ENCODE data around the gene MAPK12. TPM values are rescaled to one million over a fixed set of nuclear protein-coding genes. Genes with fewer than 3 reads are reported as not detected.

The MAPK12 gene
- total and polyA plus RNA-seq, 2 donors (not counting 1 experiment from before 2014, with no cell fraction given): 16.4 to 30.1 TPM

DNA sequence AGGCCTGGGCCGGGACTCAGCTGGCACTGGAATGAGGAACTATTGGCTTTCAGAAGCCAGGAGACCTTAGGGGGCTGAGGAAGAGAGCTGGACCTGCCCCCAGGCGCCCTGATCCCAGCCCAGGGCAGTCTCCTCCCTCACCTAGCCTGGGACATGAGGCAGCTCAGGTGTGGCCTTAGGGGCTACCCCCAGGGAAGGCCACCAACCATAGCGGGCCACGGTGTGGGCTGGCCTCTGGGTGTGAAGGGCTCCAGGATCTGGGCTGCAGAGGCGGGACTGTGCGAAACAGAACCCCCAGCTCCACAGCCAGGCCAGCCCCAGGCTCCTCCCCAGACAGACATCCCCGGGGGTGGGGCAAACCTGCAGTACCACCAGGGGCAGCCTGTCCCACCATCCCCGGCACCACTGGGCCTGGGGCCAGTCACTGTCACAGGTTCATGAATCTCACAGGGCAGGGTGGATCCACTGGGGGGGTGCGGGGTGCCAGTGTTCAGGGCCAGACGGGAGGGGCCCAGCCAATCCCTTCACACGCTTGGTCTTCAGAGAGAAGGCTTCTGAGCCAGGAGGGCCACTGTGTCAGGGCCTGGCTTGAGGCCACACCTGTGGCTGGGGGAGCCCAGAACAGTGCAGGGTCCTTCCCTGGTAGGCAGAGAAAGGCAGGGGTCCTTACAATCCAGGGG, 42.5 kb upstream of the MAPK12 start:
- Histone ChIP-seq H3K27me3 (ENCODE audit: control insufficient read depth, insufficient read depth, low read length) (no peaks in the 10 kb centered on the region), H3K36me3 (ENCODE audit: control insufficient read depth, insufficient read depth, low read length) (peaks cover 13% of the 10 kb centered on the region), H4K20me1 (ENCODE audit: control insufficient read depth, extremely low read depth, insufficient read depth, low read length) (no peaks in the 10 kb centered on the region), H3K79me2 (ENCODE audit: control insufficient read depth, insufficient read depth, low read length) (peaks cover 74% of the 10 kb centered on the region), H2AFZ (ENCODE audit: low read length) (no peak overlapping the region), H3K4me3 (replicated peaks in 1 of 4; ENCODE audit: control extremely low read depth in 1 of 4, insufficient read depth in 1 of 4, low read depth in 3 of 4, low read length in 4 of 4) (peak overlapping the region in 1 of 4 experiments; percentile 40), H3K9ac (ENCODE audit: insufficient read depth, low read length) (peak overlapping the region; percentile 26), H3K4me2 (ENCODE audit: extremely low read depth, insufficient read depth, low read length) (peak overlapping the region; percentile 69), H3K27ac (ENCODE audit: insufficient read depth, low read length) (no peak overlapping the region), H3K4me1 (ENCODE audit: control insufficient read depth, extremely low read depth, insufficient read depth, low read length) (peaks cover 55% of the 10 kb centered on the region), H3K9me3 (ENCODE audit: control insufficient read depth, insufficient read depth, low read depth, low read length) (no peaks in the 10 kb centered on the region)
- DNase-seq (ENCODE audit: low read depth in 2 of 2): no peak
- TF ChIP-seq EZH2 (IDR thresholded peaks at IDR 0.05; ENCODE audit: low read length, missing control alignments): no peak
- TF ChIP-seq, protein P1, sequence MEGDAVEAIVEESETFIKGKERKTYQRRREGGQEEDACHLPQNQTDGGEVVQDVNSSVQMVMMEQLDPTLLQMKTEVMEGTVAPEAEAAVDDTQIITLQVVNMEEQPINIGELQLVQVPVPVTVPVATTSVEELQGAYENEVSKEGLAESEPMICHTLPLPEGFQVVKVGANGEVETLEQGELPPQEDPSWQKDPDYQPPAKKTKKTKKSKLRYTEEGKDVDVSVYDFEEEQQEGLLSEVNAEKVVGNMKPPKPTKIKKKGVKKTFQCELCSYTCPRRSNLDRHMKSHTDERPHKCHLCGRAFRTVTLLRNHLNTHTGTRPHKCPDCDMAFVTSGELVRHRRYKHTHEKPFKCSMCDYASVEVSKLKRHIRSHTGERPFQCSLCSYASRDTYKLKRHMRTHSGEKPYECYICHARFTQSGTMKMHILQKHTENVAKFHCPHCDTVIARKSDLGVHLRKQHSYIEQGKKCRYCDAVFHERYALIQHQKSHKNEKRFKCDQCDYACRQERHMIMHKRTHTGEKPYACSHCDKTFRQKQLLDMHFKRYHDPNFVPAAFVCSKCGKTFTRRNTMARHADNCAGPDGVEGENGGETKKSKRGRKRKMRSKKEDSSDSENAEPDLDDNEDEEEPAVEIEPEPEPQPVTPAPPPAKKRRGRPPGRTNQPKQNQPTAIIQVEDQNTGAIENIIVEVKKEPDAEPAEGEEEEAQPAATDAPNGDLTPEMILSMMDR (conservative IDR thresholded peaks at IDR 0.05 in 1 of 2, IDR thresholded peaks at IDR 0.05 in 1 of 2; ENCODE audit: low read depth in 1 of 2, low read length in 2 of 2): no peak

DNA sequence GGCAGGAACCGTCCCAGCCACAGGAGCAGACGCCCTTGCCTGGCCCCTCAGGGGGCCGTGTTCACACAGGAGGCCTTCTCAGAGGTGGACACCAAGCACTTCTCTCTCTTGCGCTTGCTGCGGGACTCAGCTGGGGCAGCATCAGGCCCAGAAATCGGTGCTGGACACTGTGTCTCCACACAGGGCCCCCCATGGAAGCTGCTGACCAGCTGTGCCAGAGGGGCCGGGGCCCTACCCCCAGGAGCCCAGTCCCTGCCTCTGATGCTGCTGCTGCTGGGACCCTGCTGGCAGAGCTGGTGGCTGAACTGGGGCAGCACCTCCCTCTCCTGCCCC, 42.0 kb upstream of the MAPK12 start:
- TF ChIP-seq, protein P1 (conservative IDR thresholded peaks at IDR 0.05 in 1 of 2, IDR thresholded peaks at IDR 0.05 in 1 of 2; ENCODE audit: low read depth in 1 of 2, low read length in 2 of 2): no peak
- no peak for TF ChIP-seq EZH2 (IDR thresholded peaks at IDR 0.05; ENCODE audit: low read length, missing control alignments)
- peaks cover 79% of the 10 kb centered on the region for H3K79me2 ChIP-seq (ENCODE audit: control insufficient read depth, insufficient read depth, low read length)
- DNase-seq (ENCODE audit: low read depth in 2 of 2): no peak
- H4K20me1 ChIP-seq (ENCODE audit: control insufficient read depth, extremely low read depth, insufficient read depth, low read length): peaks cover 2% of the 10 kb centered on the region
- no peak overlapping the region for H2AFZ ChIP-seq (ENCODE audit: low read length)
- no peaks in the 10 kb centered on the region for H3K9me3 ChIP-seq (ENCODE audit: control insufficient read depth, insufficient read depth, low read depth, low read length)
- peak overlapping the region in 1 of 4 experiments; percentile 40 for H3K4me3 ChIP-seq (replicated peaks in 1 of 4; ENCODE audit: control extremely low read depth in 1 of 4, insufficient read depth in 1 of 4, low read depth in 3 of 4, low read length in 4 of 4)
- no peak overlapping the region for H3K9ac ChIP-seq (ENCODE audit: insufficient read depth, low read length)
- H3K27me3 ChIP-seq (ENCODE audit: control insufficient read depth, insufficient read depth, low read length): no peaks in the 10 kb centered on the region
- peak overlapping the region; percentile 27 for H3K27ac ChIP-seq (ENCODE audit: insufficient read depth, low read length)
- H3K36me3 ChIP-seq (ENCODE audit: control insufficient read depth, insufficient read depth, low read length): peaks cover 13% of the 10 kb centered on the region
- H3K4me1 ChIP-seq (ENCODE audit: control insufficient read depth, extremely low read depth, insufficient read depth, low read length): peaks cover 53% of the 10 kb centered on the region
- no peak overlapping the region for H3K4me2 ChIP-seq (ENCODE audit: extremely low read depth, insufficient read depth, low read length)

DNA sequence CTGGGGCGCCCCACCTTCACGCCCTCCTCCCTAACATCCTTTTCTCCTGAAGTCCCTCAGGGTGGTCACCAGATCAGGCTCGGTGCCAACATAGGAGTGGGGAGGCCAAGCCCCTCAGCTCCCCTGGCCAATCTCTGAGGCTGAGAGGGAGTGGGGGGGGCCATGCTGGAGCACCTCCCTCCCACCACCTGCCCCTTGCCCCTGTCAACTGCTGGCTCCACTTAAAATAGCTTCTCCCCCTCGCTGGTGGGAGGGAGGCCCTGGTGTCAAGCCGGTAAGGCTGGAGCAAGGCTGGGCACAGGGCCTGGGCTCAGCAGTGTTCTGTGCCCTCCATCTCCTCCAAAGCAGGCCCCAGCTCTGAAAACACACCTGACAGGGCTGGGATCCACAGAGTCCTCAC, 41.1 kb upstream of the MAPK12 start:
- peak overlapping the region; percentile 56 for H3K27ac ChIP-seq (ENCODE audit: insufficient read depth, low read length)
- peaks cover 2% of the 10 kb centered on the region for H4K20me1 ChIP-seq (ENCODE audit: control insufficient read depth, extremely low read depth, insufficient read depth, low read length)
- H3K4me2 ChIP-seq (ENCODE audit: extremely low read depth, insufficient read depth, low read length): peak overlapping the region; percentile 44
- TF ChIP-seq, protein P1 (conservative IDR thresholded peaks at IDR 0.05 in 1 of 2, IDR thresholded peaks at IDR 0.05 in 1 of 2; ENCODE audit: low read depth in 1 of 2, low read length in 2 of 2): no peak
- TF ChIP-seq EZH2 (IDR thresholded peaks at IDR 0.05; ENCODE audit: low read length, missing control alignments): no peak
- peak overlapping the region in 1 of 4 experiments; percentile 25 for H3K4me3 ChIP-seq (replicated peaks in 1 of 4; ENCODE audit: control extremely low read depth in 1 of 4, insufficient read depth in 1 of 4, low read depth in 3 of 4, low read length in 4 of 4)
- DNase-seq (ENCODE audit: low read depth in 2 of 2): no peak
- peaks cover 13% of the 10 kb centered on the region for H3K36me3 ChIP-seq (ENCODE audit: control insufficient read depth, insufficient read depth, low read length)
- no peak overlapping the region for H3K9ac ChIP-seq (ENCODE audit: insufficient read depth, low read length)
- no peaks in the 10 kb centered on the region for H3K9me3 ChIP-seq (ENCODE audit: control insufficient read depth, insufficient read depth, low read depth, low read length)
- no peak overlapping the region for H2AFZ ChIP-seq (ENCODE audit: low read length)
- H3K79me2 ChIP-seq (ENCODE audit: control insufficient read depth, insufficient read depth, low read length): peaks cover 88% of the 10 kb centered on the region
- peaks cover 49% of the 10 kb centered on the region for H3K4me1 ChIP-seq (ENCODE audit: control insufficient read depth, extremely low read depth, insufficient read depth, low read length)
- no peaks in the 10 kb centered on the region for H3K27me3 ChIP-seq (ENCODE audit: control insufficient read depth, insufficient read depth, low read length)

All from fibroblast of lung (primary cell).